Heart left ventricle (tissue), 13 donors: ENCODE results near the gene TMEM119.

Source experiments
- POLR2A ChIP-seq, 2 donors: fragments of 450-650 bp; IDR thresholded peaks; one replicate each; pipeline ENCODE4 v1.6.1; 2017; ENCODE audit warnings: antibody characterized with exemption in 2 of 2, mild to moderate bottlenecking in 2 of 2, moderate library complexity in 2 of 2
- TF ChIP-seq, protein P1 (sequence below), 12 donors: fragments of 200-600 bp; sonication (generic) in 4 of 12; IDR thresholded peaks; one replicate each; pipeline versions ENCODE4 v1.5.0 to v1.8.0; 2018 to 2022; ENCODE audit warnings: antibody characterized with exemption in 12 of 12, mild to moderate bottlenecking in 5 of 12
- donor health status: ischemic (EF 13 %, LVEDD 7.1; RV severe dilation, severe dysfunction).
- donor health status: DM: no; HTN: yes; CAD: no.
- donor health status: DM: no; HTN: no; CAD: no.
- donor health status: ischemic (EF 25% LVEDD 6.9; RV normal size, moderate dysfunction).
- donor health status: ischemic (EF 25% LVEDD 5.7; RV mildly dilated, moderate dysfunction).
- donor health status: ischemic (EF 35%, LVEDD 5.7; RV mildly dilated, moderate dysfunction).
- donor health status: nonischemic (EF 11% LVEDD 7.7; RV severe dilation, severe dysfunction).
- donor health status: DM: yes; HTN: yes; CAD: no.
- donor health status: PGD.
- donor health status: ischemic (EF 29% LVEDD 5.4; RV normal size, mild dysfunction).
- donor health status: nonischemic (EF 23%, LVEDD 6.1; RV moderate dilation, normal function).

DNA sequence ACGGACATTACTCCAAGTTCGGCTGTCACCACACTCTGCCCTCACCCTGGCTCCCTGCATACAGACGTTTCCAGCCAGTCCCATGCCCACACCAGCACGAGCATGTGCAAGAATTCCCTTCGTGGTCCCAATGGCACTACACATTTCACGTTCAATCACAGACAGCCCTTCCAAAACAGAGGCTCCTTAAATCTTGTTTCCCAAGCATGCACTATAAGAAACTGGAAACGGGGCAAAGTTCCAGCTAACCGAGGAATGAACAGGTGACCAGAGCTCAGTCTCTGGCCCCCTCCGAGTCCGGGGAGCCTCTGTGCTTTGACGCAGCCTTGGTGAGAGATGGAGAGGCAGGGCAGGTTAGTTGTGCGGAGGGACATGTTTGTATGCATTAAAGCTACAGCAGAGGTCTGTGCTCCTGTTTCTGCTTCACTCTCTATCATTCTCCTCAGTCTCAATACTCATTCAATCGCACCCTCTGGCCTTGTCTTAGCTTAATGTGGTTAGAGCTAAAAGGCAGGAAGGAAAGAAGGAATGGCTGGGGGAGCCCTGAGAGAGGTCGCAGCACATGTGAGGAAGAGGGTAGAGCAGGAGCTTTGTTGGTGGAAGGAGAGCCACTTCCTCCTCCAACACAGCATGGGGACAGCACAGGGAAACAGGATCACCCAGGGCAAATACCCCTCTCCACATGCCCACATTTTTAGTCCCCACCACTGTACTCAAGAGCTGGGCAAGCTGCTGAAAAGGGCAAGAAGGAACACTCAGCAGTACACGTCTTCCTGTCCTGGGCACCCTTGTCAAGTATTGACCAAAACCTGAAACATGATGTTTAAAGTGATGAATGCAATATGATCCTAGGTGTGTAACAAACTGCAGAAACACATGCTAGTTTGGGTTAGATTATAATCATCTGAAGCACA is 48.1 kb upstream of the TMEM119 start:
- TF ChIP-seq, protein P1, sequence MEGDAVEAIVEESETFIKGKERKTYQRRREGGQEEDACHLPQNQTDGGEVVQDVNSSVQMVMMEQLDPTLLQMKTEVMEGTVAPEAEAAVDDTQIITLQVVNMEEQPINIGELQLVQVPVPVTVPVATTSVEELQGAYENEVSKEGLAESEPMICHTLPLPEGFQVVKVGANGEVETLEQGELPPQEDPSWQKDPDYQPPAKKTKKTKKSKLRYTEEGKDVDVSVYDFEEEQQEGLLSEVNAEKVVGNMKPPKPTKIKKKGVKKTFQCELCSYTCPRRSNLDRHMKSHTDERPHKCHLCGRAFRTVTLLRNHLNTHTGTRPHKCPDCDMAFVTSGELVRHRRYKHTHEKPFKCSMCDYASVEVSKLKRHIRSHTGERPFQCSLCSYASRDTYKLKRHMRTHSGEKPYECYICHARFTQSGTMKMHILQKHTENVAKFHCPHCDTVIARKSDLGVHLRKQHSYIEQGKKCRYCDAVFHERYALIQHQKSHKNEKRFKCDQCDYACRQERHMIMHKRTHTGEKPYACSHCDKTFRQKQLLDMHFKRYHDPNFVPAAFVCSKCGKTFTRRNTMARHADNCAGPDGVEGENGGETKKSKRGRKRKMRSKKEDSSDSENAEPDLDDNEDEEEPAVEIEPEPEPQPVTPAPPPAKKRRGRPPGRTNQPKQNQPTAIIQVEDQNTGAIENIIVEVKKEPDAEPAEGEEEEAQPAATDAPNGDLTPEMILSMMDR (IDR thresholded peaks at IDR 0.05): no peak
- TF ChIP-seq POLR2A (IDR thresholded peaks at IDR 0.05): no peak
